Hepatocyte (in vitro differentiated cells): ENCODE data around the gene VIPR2. TPM values are rescaled to one million over a fixed set of nuclear protein-coding genes. Genes with fewer than 3 reads are reported as not detected.

Experiments
- DNase-seq: peaks from one replicate; pipeline ENCODE4 v3.0.0-alpha.2; 2016; ENCODE audit warnings: low spot score
- H2AFZ ChIP-seq: fragments of 200-600 bp; sonication (generic); 2 replicates; pipeline ENCODE4 v1.6.0; 2016; ENCODE audit warnings: antibody characterized with exemption, mild to moderate bottlenecking
- H3K27ac ChIP-seq: fragments of 200-600 bp; sonication (generic); 2 replicates; pipeline ENCODE4 v1.5.1; 2016; ENCODE audit warnings: mild to moderate bottlenecking
- H3K27me3 ChIP-seq: fragments of 200-600 bp; sonication (generic); 2 replicates; pipeline ENCODE4 v1.6.1; 2016
- H3K36me3 ChIP-seq: fragments of 200-600 bp; sonication (generic); replicated peaks from 2 replicates; pipeline ENCODE4 v1.5.1; 2016; ENCODE audit warnings: low read depth; ENCODE audit not compliant: insufficient read depth
- H3K4me1 ChIP-seq: fragments of 200-600 bp; sonication (generic); 2 replicates; pipeline ENCODE4 v1.5.1; 2016; ENCODE audit warnings: mild to moderate bottlenecking, moderate library complexity; ENCODE audit not compliant: insufficient read depth
- H3K4me2 ChIP-seq: fragments of 200-600 bp; sonication (generic); 2 replicates; pipeline ENCODE4 v1.6.0; 2016
- H3K4me3 ChIP-seq: fragments of 200-600 bp; sonication (generic); 2 replicates; pipeline ENCODE4 v1.5.1; 2016; ENCODE audit warnings: mild to moderate bottlenecking
- H3K79me2 ChIP-seq: fragments of 200-600 bp; sonication (generic); 2 replicates; pipeline ENCODE4 v1.6.0; 2017; ENCODE audit warnings: mild to moderate bottlenecking
- H3K9me2 ChIP-seq: fragments of 200-600 bp; sonication (generic); replicated peaks from 2 replicates; pipeline ENCODE4 v1.6.0; 2017; ENCODE audit warnings: mild to moderate bottlenecking; ENCODE audit not compliant: insufficient read depth
- H3K9me3 ChIP-seq: fragments of 200-600 bp; sonication (generic); 2 replicates; pipeline ENCODE4 v1.5.1; 2016; ENCODE audit warnings: low read depth, mild to moderate bottlenecking
- H4K20me1 ChIP-seq: fragments of 200-600 bp; sonication (generic); 2 replicates; pipeline ENCODE4 v1.6.0; 2016; ENCODE audit warnings: mild to moderate bottlenecking; ENCODE audit not compliant: insufficient read depth, poor library complexity, severe bottlenecking
- CTCF ChIP-seq: fragments of 200-600 bp; sonication (generic); IDR thresholded peaks from 2 replicates; pipeline ENCODE4 v1.5.1; 2016; ENCODE audit warnings: antibody characterized with exemption, mild to moderate bottlenecking; ENCODE audit not compliant: poor library complexity
- EZH2 ChIP-seq: fragments of 200-600 bp; sonication (generic); IDR thresholded peaks from 2 replicates; pipeline ENCODE4 v1.6.1; 2016; ENCODE audit warnings: antibody characterized with exemption, mild to moderate bottlenecking, borderline replicate concordance
- EZH2phosphoT487 ChIP-seq: fragments of 200-600 bp; sonication (generic); IDR thresholded peaks from one replicate; pipeline ENCODE4 v1.6.1; 2018; ENCODE audit warnings: antibody characterized with exemption, mild to moderate bottlenecking, low read depth, moderate library complexity; ENCODE audit not compliant: unreplicated experiment, severe bottlenecking
- WGBS: methylation state at CpG from one replicate; pipeline ENCODE4 v1.1.6; 2016; ENCODE audit warnings: low lambda C conversion rate; ENCODE audit errors: missing lambda C conversion rate; 5-methylcytosine and 5-hydroxymethylcytosine counted together
- polyA plus RNA-seq: library from polyadenylated mRNA; unstranded; fragments of >200 nt; fragmentation: Nextera tagmentation; extraction: Ambion mirVana; gene quantifications from 2 replicates; pipeline ENCODE4 v1.2.1, GENCODE V29; 2016
- total RNA-seq: library from RNA; depleted of rRNA; stranded (reverse); fragments of >200 nt; gene quantifications from 2 replicates; pipeline ENCODE4 v1.2.3, GENCODE V29; 2014

Gene VIPR2
- total and polyA plus RNA-seq, 2 experiments from 2014 or later, result 2.7 to 3.4 TPM

GRCh38 chr7:159042103-159042502 is 102.6 kb downstream of the VIPR2 start:
- H3K27ac ChIP-seq, result no peak overlapping the region
- no peaks in the 10 kb centered on the region for H3K79me2 ChIP-seq
- TF ChIP-seq EZH2phosphoT487, result no peak
- no peak overlapping the region for H3K4me3 ChIP-seq
- WGBS, result 96% methylated on average over 8 of the region's 8 CpGs
- DNase-seq, result no peak
- H3K4me1 ChIP-seq, result peaks cover 3% of the 10 kb centered on the region
- no peaks in the 10 kb centered on the region for H3K36me3 ChIP-seq
- H3K9me3 ChIP-seq, result no peaks in the 10 kb centered on the region
- H3K27me3 ChIP-seq, result no peaks in the 10 kb centered on the region
- no peak overlapping the region for H2AFZ ChIP-seq
- H3K9me2 ChIP-seq, result no peaks in the 10 kb centered on the region
- no peaks in the 10 kb centered on the region for H4K20me1 ChIP-seq
- H3K4me2 ChIP-seq, result no peak overlapping the region

DNA sequence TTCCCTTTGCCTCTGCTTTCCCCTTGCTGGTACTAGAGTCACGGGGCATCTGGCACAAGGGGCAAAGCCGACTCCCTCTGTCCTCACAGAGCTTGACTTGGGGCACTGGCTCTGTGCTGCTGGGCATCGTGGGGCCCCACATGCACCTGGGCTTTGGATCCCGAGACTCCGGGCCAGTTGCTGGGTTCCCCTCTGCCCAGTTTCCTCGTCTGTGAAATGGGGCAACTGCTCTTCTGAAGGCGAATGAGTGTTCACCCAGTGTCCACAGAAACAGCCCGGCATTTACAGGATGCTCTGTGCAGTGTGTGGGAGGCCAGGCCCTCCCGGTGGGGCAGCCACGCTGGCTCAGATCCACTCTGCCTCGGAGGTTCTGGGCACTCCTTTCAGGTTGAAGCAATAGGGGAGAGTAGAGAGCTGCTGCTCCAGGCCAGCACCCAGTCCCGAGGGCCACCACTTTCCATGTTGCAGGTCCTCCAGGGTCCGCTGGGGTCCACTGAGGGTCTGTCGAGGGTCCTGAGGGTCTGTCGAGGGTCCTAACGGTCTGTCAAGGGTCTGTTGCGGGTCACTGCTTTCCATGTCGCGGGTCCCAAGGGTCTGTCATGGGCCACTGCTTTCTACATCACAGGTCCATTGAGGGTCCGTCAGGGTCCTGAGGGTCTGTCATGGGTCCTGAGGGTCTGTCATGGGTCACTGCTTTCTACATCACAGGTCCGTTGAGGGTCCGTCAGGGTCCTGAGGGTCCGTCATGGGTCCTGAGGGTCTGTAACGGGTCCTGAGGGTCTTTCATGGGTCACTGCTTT is 103.6 kb downstream of the VIPR2 start:
- H3K9me3 ChIP-seq, result no peaks in the 10 kb centered on the region
- H3K36me3 ChIP-seq, result no peaks in the 10 kb centered on the region
- 94% methylated on average over 24 of the region's 24 CpGs for WGBS
- peaks cover 6% of the 10 kb centered on the region for H3K4me1 ChIP-seq
- no peaks in the 10 kb centered on the region for H3K9me2 ChIP-seq
- no peak for DNase-seq
- H4K20me1 ChIP-seq, result no peaks in the 10 kb centered on the region
- H3K4me3 ChIP-seq, result no peak overlapping the region
- TF ChIP-seq EZH2 (no peak), CTCF (no peak), EZH2phosphoT487 (no peak)
- no peaks in the 10 kb centered on the region for H3K79me2 ChIP-seq
- H3K4me2 ChIP-seq, result no peak overlapping the region
- H2AFZ ChIP-seq, result no peak overlapping the region
- no peak overlapping the region for H3K27ac ChIP-seq
- H3K27me3 ChIP-seq, result no peaks in the 10 kb centered on the region

GRCh38 chr7:159040146-159040545 is 104.5 kb downstream of the VIPR2 start:
- Histone ChIP-seq H3K4me2 (no peak overlapping the region), H3K36me3 (no peaks in the 10 kb centered on the region), H3K27me3 (no peaks in the 10 kb centered on the region), H3K4me1 (peaks cover 6% of the 10 kb centered on the region), H3K79me2 (no peaks in the 10 kb centered on the region), H2AFZ (no peak overlapping the region), H3K9me3 (no peaks in the 10 kb centered on the region), H3K27ac (no peak overlapping the region), H4K20me1 (no peaks in the 10 kb centered on the region), H3K9me2 (no peaks in the 10 kb centered on the region), H3K4me3 (no peak overlapping the region)
- no peak for TF ChIP-seq EZH2phosphoT487
- no peak for TF ChIP-seq CTCF
- TF ChIP-seq EZH2, result no peak
- WGBS, result 95% methylated on average over 10 of the region's 10 CpGs
- no peak for DNase-seq

DNA sequence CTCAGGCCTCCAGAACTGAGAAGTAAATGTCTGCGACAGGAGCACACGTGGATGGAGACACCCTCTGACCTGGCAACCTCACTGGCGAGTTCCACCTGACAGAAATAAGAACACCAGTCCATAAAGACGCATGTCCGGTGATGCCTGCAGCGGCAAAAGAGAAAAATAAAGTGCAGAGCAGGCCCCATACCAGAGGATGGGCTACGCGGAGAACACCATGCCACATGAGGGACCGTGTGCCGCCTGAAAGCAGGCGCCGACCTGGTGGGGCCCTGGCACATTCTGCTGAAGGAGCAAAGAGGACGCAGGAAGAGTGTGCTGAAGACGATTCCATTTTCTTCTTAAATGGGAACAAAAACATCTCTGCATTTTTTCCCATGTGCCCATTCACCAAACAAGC is 105.0 kb downstream of the VIPR2 start:
- Histone ChIP-seq H3K36me3 (no peaks in the 10 kb centered on the region), H3K9me2 (no peaks in the 10 kb centered on the region), H3K4me3 (no peak overlapping the region), H3K4me1 (peaks cover 6% of the 10 kb centered on the region), H3K9me3 (no peaks in the 10 kb centered on the region), H3K27me3 (no peaks in the 10 kb centered on the region), H3K79me2 (no peaks in the 10 kb centered on the region), H4K20me1 (no peaks in the 10 kb centered on the region), H2AFZ (no peak overlapping the region), H3K4me2 (no peak overlapping the region), H3K27ac (no peak overlapping the region)
- DNase-seq, result no peak
- 94% methylated on average over 14 of the region's 14 CpGs for WGBS
- TF ChIP-seq EZH2 (no peak), EZH2phosphoT487 (no peak), CTCF (no peak)
